DMS 273 treated with DMSO at 0.1 percent for 48 hours (cell line): ENCODE measurements around the gene ABCD3.
A peak's percentile ranks its signal among the peaks of the same experiment; 100 is the strongest.
"Not testable (repeated sequence)": the region's sequence is repeated elsewhere in the genome, so short reads cannot be mapped to it uniquely, and the experiment has no call there.

Source experiments
- DNase-seq: peaks from one replicate; lab custom pipeline; 2025; lab: John Stamatoyannopoulos, UW

The ABCD3 gene

GRCh38 chr1:94549706-94550105 is 131.5 kb downstream of the ABCD3 start:
- no peak for DNase-seq

- DNase-seq = no peak
Measured at GRCh38 chr1:94550396-94550795, 132.2 kb downstream of the ABCD3 start.

GRCh38 chr1:94550800-94551241 is 132.6 kb downstream of the ABCD3 start:
- no peak for DNase-seq

- DNase-seq = no peak
Measured at GRCh38 chr1:94551449-94551848, 133.3 kb downstream of the ABCD3 start.

- DNase-seq = no peak
Measured at GRCh38 chr1:94552071-94552586, 133.9 kb downstream of the ABCD3 start.

GRCh38 chr1:94553323-94553730 is 135.1 kb downstream of the ABCD3 start:
- DNase-seq = peak; percentile 34

GRCh38 chr1:94553931-94554330 is 135.7 kb downstream of the ABCD3 start:
- DNase-seq = no peak

GRCh38 chr1:94554580-94554979 is 136.4 kb downstream of the ABCD3 start:
- peak; percentile 48 for DNase-seq

GRCh38 chr1:94555091-94555490 is 136.9 kb downstream of the ABCD3 start:
- no peak for DNase-seq

- DNase-seq = no peak
Measured at GRCh38 chr1:94559921-94560320, 141.7 kb downstream of the ABCD3 start.

GRCh38 chr1:94560333-94560732 is 142.1 kb downstream of the ABCD3 start:
- no peak for DNase-seq

- DNase-seq = no peak
Measured at GRCh38 chr1:94562519-94563260, 144.5 kb downstream of the ABCD3 start.

GRCh38 chr1:94565901-94566300 is 147.7 kb downstream of the ABCD3 start:
- no peak for DNase-seq

GRCh38 chr1:94566436-94566835 is 148.2 kb downstream of the ABCD3 start:
- DNase-seq = not testable (repeated sequence)

- not testable (repeated sequence) for DNase-seq
Measured at GRCh38 chr1:94567975-94568607, 149.9 kb downstream of the ABCD3 start.
